Measurements from ENCODE around the gene ERC2.

The ERC2 gene

GRCh38 chr3:55595420-55595819 lies 872.8 kb downstream of the ERC2 start:
- no peak for TF ChIP-seq MYC (IDR thresholded peaks at IDR 0.05; ENCODE audit: low read depth, low read length)
- TF ChIP-seq CTCF (IDR thresholded peaks at IDR 0.05; ENCODE audit: low read depth, low read length), result no peak
- no peak for TF ChIP-seq POLR2A (IDR thresholded peaks at IDR 0.05; ENCODE audit: extremely low read depth, insufficient read length)
- TF ChIP-seq, protein P1, sequence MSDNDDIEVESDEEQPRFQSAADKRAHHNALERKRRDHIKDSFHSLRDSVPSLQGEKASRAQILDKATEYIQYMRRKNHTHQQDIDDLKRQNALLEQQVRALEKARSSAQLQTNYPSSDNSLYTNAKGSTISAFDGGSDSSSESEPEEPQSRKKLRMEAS (IDR thresholded peaks at IDR 0.05; ENCODE audit: low read depth, low read length), result no peak
- H3K4me3 ChIP-seq (ENCODE audit: low read depth, low read length), result no peak overlapping the region
- no peak for DNase-seq (ENCODE audit: low read depth)

DNA sequence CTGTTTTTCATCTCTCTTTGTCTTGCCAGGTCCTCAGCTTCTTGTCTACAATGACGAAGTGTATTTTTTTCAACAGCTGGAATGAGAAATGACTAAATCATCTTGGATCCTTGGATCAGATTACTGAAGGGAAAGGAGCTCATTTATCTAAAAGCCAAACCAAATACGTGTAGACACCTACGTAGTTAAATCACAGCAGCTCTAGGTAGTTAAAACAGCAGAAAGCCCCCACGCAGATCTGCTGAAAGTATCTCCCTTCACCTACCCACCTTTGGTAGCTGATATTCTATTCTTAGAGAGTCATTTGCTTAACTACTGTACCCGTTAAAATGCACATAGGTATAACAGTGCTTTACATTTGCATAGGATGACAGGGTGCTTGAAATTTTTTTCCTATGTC lies 875.7 kb downstream of the ERC2 start:
- TF ChIP-seq MYC (IDR thresholded peaks at IDR 0.05; ENCODE audit: low read depth, low read length) (no peak), POLR2A (IDR thresholded peaks at IDR 0.05; ENCODE audit: extremely low read depth, insufficient read length) (no peak), CTCF (IDR thresholded peaks at IDR 0.05; ENCODE audit: low read depth, low read length) (no peak)
- TF ChIP-seq, protein P1 (IDR thresholded peaks at IDR 0.05; ENCODE audit: low read depth, low read length), result no peak
- no peak overlapping the region for H3K4me3 ChIP-seq (ENCODE audit: low read depth, low read length)
- no peak for DNase-seq (ENCODE audit: low read depth)

DNA sequence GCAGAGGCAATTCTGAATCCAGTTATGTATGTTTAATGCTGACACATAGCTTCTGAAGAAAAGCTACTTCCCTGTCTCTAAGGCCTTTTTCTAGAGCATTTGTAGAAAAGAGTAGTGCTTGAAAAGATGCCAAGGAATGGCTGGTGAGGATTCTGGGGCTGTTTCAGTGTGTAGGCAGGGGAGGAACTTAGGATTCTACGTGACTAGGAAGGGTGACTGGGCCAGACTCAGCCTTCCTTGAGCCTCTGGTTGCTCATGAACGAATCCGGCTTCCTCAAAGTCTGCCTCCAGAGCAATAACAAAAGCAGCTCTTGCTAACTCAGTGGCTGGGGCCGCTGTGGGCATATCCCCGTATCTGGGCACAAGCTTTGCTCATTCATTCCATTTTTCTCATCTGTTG lies 876.4 kb downstream of the ERC2 start:
- TF ChIP-seq POLR2A (IDR thresholded peaks at IDR 0.05; ENCODE audit: extremely low read depth, insufficient read length) (no peak), MYC (IDR thresholded peaks at IDR 0.05; ENCODE audit: low read depth, low read length) (no peak), CTCF (IDR thresholded peaks at IDR 0.05; ENCODE audit: low read depth, low read length) (no peak)
- TF ChIP-seq, protein P1 (IDR thresholded peaks at IDR 0.05; ENCODE audit: low read depth, low read length), result no peak

DNA sequence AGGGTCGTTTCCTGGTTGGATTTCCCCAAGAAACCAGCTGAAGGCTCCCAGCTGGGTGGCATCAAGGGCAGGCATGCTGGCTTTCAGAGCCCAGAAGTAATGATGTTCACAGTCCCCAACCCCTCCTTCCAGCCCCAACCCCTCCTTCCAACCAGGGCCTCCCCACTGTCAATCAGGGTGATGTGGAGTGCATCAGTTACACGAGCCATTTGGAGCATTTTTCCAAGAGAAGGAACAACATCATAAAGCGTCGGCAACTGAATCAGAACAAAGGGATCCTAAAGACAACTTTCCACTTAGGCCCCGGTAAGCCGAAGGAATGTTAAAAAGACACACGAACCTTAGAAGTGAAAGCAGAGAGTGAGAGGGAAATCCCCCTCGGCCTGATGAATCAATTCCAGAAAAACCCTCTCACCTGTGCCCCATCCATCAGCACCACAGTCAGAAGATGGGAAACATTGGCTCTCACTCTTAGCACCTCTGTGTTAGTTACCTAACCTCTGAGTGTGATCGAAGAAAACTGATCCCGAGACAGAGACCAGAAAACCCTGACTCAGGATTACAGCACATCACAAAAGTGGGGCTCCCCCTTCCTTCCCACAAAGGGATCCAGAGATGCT lies 880.0 kb downstream of the ERC2 start:
- DNase-seq (ENCODE audit: low read depth), result no peak
- no peak overlapping the region for H3K4me3 ChIP-seq (ENCODE audit: low read depth, low read length)
- TF ChIP-seq MYC (IDR thresholded peaks at IDR 0.05; ENCODE audit: low read depth, low read length), result no peak
- TF ChIP-seq, protein P1 (IDR thresholded peaks at IDR 0.05; ENCODE audit: low read depth, low read length), result no peak
- TF ChIP-seq CTCF (IDR thresholded peaks at IDR 0.05; ENCODE audit: low read depth, low read length), result no peak
- no peak for TF ChIP-seq POLR2A (IDR thresholded peaks at IDR 0.05; ENCODE audit: extremely low read depth, insufficient read length)

More for the DNA sequence above, 876.4 kb downstream of the ERC2 start:
- no peak for DNase-seq (ENCODE audit: low read depth)
- no peak overlapping the region for H3K4me3 ChIP-seq (ENCODE audit: low read depth, low read length)

- DNase-seq (ENCODE audit: low read depth), result no peak
- TF ChIP-seq, protein P1 (IDR thresholded peaks at IDR 0.05; ENCODE audit: low read depth, low read length), result no peak
- TF ChIP-seq CTCF (IDR thresholded peaks at IDR 0.05; ENCODE audit: low read depth, low read length), result no peak
- TF ChIP-seq POLR2A (IDR thresholded peaks at IDR 0.05; ENCODE audit: extremely low read depth, insufficient read length), result no peak
- TF ChIP-seq MYC (IDR thresholded peaks at IDR 0.05; ENCODE audit: low read depth, low read length), result no peak
- no peak overlapping the region for H3K4me3 ChIP-seq (ENCODE audit: low read depth, low read length)
These were observed 882.4 kb downstream of the ERC2 start for GRCh38 chr3:55585856-55586255.

Measured in NB4 (cell line).